HG03432 (cell line): ENCODE measurements around the gene AFF2.
"Not testable (repeated sequence)": the region's sequence is repeated elsewhere in the genome, so short reads cannot be mapped to it uniquely, and the experiment has no call there.

Experiments used
- ATAC-seq: cut with Tn5 transposase; IDR thresholded peaks from one replicate; pipeline ENCODE4 v1.9.1; 2021; ENCODE audit warnings: mild to moderate bottlenecking, moderate library complexity; ENCODE audit not compliant: unreplicated experiment

AFF2 gene

DNA sequence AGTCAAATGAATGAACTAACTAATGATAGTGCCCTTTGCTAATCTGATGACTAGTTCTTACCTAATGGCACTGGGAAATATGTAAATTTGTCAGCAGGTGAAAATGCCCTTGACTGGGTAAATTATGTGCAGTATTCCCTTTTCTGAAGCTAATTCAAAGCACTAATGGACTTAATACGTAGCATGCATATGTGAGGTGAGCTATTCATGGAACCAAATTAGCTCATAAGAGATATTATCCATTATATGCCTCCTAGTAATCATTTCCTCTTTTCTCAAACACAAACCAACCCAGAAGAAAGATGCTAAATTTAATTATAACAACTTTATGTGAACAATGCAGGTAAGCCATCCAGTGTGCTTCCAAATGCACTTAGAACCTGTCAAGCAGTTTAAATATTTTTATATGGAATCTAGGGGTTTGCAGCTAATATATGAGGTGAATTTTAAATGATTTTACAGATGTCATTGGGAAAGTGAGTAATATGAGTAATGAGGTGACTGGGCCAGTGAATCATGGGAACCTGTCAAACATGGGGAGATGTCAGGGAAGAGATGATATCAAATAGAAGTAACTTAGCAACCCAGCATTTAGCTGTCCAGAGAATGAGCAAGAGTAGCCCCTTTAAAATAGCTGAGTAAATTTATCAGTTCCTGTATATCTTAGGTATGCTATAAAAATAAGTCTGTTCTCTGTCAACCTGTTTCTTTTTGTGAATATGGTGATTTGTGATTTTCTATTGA, 315.0 kb downstream of the AFF2 start:
- no peak for ATAC-seq

DNA sequence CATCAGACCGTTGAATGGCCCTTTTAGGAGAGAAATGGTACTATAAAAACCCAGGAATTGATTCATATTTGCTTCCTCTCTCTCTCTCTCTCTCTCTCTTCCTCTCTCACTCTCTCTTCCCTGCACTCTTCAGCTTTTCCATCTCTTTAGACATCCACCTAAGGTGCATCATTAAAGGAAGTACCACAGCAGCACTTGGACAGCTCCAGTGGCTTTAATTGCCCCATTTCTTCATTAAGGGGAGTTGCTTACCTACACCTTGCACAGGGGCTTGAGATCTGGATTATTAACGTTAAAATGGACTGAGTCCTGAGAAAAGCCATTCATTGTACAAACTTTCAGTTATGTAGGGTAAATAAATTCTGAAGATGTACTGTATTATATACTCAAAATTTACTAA, 323.6 kb downstream of the AFF2 start:
- no peak for ATAC-seq

DNA sequence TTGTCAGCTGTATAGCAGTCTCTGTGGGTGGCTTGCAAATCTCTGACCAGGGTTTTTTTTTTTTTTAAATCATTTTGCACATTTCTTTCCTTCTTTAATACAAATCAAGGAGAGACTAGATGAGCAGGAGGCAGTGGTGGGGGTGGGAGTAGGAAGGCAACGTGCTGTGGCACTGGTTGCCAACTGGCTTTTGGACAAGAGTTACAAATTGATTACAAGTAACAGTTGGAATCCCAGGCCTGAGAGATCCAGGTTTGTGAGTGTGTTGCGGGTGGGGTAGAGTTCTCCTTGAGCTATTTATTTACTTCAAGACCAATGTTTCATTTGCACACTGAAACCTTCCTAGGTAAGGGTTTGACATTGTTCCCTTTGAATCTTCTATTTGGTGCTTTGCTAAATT, 325.3 kb downstream of the AFF2 start:
- ATAC-seq: no peak

DNA sequence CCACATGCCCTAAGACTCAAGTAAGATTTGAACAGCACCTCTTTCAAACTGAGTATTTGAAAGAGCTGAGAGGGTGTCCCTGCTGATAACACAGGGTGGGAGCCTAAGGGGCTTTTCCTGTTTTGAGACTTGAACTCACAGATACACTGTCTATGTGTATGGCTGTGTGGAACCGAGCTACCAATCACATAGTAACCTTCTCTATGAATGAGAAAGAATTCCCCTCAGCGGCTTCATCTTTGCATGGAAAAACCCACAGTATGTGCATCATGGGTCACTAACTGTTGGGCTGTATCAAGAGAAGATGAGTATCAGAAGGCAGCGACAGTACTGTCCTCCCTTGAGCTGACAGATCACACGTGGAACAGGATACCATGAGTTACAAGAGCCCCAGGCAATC, 336.3 kb downstream of the AFF2 start:
- no peak for ATAC-seq

DNA sequence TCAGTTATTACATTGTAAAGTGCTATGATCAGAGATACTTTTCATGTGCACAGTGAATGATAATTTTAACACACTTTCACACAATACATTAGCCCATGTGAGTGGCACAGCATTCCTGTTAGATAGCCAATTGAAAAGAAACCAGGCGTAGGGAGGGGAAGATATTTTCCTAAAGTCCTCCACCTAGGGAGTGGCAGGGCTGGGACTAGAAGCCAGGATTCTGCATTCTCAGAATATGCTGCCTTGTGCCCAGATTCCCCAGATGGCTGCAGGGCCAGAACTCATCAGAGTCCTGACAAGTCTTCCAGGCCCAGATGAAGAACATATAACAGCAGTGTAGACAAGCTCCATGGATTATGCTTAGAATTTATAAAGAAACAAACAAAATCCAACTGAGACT, 350.2 kb downstream of the AFF2 start:
- no peak for ATAC-seq

DNA sequence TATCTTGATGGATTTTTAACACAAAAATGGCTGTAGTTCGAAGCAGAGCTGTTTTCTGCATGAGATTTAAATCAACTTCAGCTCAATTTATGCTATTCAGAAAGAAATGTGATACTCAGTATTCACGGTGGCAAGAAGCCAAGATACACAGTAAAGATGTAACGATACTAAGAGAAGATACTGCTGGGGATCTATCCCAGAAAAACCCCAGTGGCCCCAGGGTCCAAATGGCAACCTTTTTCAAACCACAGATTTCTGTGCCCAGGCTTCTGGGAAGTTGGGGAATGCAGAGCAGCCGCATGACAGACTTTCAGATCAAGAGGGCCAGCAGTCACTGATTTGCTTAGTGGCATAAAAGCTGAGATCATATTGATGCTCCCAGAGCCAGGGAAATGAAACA, 353.9 kb downstream of the AFF2 start:
- ATAC-seq: no peak

DNA sequence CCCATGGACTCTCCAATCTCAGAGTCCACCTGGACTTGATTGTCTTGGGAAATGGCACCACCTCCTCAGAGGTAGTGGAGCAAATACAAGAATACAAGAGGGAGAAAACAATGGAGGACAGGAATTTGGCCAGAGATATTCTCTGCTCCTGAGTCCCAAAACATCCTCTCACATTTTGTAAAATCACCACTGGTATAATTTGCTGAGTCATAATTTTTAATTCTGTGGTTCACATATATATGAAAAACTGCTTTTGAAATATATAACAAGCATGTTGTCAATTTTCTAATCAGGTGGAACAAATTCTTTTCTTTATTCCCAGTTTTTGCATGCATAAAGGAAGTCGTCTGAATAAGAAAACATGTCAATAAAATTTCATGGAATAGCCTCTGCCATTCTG, 356.1 kb downstream of the AFF2 start:
- no peak for ATAC-seq

DNA sequence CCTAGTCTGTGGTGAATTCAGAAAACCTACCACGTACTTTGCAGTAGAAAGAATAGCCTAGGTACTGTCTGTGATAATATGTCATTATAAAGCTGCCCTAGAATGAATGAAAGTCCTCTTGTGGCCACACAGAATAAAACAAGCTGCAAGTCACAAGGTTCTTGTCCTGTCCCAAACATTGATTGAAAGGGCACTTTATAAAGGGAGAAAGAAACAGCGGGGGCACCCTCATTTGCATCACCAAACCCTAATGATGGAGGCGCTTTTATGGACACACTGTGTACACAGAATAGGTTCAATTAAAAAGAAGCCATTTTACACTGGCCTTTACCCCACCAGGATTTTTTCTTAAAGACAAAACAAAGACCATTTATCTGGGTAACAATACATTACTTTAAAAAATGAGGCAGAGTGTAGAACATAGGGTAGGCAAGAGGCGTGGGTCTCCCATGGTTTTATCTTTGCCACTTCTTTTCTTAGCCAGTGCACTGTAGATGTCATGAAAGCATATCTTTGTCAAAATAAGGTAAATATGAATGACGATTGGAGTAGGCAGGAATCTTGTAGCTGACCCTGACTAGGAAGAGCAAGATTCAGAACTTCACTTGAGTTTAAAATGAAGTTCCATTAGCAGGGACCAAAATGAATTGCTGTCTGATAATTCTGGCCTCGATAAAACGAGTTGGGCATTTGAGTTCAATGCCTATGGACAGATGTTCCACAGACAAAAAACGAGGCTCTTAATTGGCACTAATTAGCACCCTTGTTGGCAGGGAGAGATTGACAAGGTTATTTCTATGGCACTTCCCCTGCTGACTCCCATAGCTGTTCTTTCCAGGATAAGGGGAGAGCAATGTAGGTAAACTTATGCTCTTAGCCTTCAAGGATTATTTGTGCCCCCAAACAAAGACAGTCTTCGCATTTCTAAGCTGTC, 365.1 kb downstream of the AFF2 start:
- ATAC-seq: no peak

DNA sequence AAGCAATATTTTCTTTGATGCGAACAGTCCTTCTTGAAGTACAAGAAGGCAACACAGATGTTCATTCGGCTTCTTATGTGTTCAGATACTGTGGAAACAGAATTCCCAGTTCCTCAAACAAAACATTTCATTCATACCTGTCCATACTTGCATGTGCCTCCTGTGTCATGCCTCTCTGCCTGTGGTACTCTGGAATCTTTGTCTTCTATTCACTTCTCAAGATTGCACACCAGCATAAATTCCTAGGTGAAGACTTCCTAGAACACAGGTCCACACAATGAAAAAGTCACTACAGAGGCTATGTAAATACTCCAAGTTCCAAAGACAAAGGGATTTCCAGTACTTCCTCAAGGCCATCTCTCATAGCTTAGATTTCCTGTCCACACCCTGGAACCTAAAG, 367.2 kb downstream of the AFF2 start:
- no peak for ATAC-seq

DNA sequence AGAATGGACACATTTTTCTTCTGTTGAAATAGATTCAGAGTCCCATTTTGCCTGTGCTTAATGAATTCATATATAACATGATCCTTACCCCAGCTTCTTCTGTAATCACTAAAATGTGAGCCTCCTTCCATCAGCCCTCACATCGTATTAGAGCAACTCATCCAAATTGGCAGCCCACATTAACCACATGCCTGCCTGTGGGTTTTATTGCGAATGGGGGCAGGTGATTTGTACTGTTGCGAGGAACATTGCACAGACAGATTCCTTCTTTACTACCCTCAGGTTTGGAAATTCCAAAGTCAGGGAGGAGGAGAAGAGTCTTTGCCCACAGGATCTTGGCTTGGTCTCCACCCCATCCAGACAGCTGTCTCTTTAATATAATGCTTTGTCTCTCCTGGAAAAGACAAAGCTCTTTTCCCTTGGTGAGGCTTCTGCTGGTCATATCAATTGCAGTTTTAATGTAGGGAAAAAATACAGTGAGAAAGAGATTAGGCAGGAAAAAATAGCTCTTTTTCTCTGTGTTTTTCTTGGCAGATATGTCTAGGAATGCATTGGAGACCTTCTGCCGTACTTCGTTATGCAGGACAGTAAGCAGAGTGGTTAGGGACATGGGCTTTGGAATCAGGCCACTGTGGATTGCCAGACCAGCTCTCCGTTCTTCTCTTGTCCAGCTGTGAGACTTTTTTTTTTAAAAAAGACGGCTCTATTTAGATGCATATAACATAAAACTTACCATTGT, 371.2 kb downstream of the AFF2 start:
- no peak for ATAC-seq

DNA sequence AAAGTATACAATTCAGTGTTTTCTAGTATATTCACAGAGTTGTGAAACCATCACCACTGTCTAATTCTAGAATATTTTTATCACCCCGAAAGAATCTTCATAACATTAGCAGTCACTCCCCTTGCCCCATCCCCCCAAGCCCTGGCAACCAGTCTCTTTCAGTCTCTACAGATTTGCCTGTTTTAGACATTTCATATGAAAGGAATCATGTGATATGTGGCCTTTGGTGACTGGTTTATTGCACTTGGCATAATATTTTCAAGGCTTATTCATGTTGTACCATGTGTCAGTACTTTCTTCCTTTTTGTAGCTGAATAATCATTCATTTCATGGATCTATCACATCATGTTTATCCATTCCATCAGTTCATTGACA, 371.7 kb downstream of the AFF2 start:
- no peak for ATAC-seq

DNA sequence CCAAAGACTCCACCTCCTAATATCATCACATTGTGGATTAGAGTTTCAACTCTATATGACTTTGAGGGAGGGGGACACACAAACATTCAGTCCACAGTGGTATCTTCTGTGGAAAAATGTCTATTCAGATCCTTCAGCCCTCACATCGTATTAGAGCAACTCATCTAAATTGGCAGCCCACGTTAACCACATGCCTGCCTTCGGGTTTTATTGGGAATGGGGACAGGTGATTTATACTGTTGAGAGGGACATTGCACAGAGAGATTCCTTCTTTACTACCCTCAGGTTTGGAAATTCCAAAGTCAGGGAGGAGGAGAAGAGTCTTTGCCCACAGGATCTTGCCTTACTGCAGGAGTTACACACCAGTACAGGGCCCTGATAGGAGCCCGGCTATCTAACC, 372.5 kb downstream of the AFF2 start:
- no peak for ATAC-seq

DNA sequence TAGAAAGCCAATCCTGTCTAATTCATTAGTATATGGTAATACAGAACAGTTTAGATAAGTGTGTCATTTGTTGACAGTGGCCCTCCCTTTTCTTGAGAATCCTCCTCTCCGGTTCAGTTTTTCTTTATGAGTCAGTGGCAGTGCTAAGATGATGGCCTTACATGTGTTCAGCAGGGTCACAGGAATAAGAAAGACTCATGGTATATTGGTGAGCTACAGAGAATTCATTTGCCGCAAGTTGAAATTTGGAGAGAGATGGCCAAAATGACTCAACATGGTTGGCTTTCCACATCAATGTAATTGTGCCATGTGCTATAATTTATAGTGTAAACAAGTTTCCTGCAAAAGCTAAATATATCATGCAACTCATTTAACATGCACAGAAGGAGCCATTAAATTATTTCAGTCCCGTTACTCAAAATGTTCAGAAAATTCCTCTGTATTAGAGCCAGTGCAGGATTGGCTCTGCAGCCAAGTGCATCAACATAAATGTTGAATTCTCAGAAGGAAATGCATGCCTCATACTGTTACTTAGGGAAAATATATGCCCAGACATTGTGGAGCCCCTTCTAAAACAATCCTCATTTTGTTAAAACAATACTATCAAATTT, 374.3 kb downstream of the AFF2 start:
- ATAC-seq: no peak

DNA sequence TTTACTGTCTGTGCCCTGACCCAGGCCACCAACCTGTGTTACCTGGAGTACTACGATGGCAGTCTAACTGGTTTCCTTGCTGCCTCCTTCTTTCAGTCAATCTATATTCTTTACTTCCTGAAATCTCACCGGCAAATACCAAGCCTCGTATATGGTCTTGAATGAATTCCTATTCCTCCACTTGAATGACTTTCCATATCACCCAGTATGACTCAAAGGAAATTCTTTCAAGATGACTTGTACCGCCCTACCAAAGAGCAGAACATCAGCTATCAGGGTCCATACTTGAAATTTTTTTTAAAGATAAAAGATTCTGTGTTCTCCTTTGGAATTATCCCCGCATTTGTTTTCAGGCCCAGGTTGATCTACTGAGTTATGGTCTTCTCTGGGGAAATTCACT, 378.0 kb downstream of the AFF2 start:
- ATAC-seq: no peak

DNA sequence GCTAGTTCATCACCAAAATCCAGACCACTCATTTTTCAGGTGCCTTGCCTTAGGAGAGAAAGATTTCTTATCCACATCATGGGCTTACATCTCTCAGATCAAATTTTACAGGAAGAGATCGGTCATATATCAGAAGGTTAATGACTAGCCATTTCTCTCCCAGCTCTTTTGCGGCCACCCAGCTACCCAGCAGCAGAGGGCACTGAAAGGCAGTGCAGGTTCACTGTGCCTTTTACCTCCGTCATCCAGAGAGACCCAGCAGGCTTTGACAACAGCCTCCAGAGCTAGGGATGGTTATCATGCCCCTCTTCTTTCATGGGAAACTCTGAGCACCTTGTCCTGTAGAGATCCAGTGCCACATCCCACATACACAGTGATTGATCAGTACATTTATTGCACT, 384.8 kb downstream of the AFF2 start:
- no peak for ATAC-seq

DNA sequence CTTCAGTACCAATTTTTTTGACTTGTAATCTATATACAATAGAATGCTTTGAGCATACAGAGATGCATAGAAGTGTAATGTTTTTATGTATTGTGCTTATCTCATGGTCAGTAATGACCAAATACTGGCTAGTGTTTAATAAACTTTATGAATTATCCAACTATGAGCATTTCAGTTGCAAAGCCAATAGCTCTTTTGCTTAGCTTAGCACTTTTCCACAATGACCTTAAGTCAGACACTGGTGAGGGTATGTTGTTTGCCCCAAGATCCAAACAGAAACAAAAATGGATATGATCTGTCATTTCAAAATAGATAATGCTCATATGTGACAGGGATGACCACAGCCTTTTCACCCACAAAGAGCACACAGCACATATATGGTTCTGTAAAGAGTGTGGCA, 393.0 kb downstream of the AFF2 start:
- no peak for ATAC-seq

DNA sequence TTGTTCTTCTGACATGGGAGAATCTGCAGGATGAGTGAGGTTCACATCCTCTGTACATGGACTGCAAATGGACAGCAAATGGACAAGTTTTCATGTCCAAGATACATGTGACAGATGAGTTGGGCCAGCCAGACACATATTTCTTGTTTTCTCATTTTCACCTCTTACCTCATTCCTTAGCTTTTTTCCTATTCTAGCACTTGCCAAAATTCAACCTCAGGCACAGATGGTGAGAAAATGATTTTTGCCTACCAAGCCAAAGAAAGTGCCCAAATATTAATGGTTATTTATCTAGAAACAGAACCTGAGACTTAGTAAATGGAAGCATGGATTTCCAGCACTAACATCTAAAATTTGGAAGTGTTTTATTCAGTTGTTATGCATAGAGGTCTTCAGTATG, 402.2 kb downstream of the AFF2 start:
- no peak for ATAC-seq

DNA sequence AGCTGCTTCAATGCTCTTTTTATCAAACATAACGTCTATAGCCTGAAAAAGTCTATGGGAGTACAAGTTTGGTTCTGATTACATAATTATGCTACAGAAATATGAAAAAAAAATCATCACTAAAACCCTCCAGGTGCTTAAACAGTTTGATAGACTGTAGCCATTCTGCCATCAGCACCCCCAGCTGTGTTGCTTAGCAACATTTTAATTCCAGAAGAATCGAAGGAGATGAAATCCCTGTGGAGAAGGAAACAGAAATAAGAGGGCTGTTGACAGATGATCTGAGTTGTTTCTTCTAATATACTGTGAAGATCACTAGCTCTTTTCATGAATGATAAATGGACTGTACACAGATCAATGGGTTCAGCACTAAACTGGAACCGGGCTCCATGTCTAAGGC, 402.8 kb downstream of the AFF2 start:
- no peak for ATAC-seq

DNA sequence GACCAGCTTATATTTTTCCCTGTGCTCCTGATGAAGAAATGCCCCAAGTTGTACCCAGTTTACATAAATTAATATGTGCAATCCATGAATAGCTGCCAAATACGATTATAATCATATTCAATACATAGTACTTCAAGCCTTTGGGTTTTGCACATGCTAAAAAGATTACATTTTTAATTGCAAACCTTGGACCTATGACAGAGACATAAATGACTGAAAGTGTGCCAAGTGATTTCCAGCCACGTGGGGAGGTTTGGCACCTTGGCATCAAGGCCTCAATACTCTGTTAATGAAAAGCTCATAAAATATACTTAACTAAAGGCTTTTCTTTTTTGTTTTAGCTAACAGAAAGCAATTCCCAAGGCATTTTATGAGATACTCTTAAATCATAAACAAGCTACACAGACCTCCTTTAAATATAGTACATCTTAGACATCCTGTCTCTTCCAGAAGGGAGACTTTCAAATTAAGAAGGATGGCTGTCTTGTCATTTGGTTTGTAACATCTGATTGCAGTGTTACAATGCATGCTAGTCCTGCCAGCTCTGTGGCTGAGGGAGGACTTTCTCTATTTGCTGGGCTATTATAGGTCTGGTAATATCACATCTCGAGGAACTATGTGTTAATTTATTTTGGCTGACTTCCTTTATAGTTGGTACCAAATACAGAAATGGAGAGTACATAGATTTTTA, 404.1 kb downstream of the AFF2 start:
- no peak for ATAC-seq

DNA sequence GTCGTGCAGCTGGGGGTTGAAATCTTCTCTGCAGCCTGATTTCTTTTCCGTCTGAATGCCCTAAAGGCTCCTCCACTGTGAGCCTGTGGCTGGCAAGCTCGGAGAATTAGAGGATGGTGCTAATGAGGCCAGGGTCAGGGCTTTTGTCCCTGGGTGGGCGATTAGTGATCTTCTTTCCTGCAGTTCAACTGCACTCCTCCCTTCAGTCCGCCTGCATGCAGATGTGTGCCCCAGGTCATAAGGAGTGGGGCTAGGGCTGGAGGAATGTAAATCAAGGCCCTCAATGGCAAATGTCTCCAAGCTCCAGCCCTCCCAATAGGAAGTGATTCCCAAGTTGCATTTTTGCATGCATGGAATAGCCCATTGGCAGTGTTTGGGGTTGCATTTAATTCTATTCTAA, 405.0 kb downstream of the AFF2 start:
- ATAC-seq: no peak

DNA sequence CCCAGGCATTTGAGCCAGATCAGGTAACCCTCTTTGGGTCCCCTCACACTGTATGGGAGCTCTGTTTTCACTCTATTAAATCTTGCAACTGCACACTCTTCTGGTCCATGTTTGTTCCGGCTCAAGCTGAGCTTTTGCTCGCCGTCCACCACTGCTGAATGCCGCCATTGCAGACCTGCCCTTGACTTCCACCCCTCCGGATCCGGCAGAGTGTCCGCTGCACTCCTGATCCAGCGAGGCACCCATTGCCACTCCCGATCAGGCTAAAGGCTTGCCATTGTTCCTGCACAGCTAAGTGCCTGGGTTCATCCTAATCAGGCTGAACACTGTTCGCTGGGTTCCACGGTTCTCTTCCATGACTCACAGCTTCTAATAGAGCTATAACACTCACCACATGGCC, 406.2 kb downstream of the AFF2 start:
- ATAC-seq: not testable (repeated sequence)
